NCI-H1436 treated with DMSO at 0.1 percent for 48 hours (cell line): ENCODE results near the gene FAM20A.
"Not testable (repeated sequence)": the region's sequence is repeated elsewhere in the genome, so short reads cannot be mapped to it uniquely, and the experiment has no call there.

Experiments used
- DNase-seq: peaks from one replicate; lab custom pipeline; 2025; lab: John Stamatoyannopoulos, UW

The FAM20A gene

DNA sequence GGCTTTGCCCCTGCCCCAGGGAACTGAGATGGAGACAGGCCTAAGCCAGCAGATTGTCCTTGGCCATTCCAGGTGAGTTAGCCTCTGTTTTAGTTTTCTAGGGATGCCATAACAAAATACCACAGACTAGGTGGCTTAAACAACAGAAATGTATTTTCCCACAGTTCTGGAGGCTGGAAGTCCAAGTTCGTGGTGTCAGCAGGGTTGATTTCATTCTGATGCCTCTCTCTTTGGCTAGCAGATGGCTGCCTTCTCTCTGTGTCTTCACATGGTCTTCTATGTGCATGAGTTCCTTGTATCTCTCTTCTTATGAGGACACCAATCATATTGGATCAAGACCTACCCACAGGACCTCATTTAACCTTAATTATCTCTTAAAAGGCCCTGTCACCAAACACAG, 12.8 kb downstream of the FAM20A start:
- DNase-seq: no peak

GRCh38 chr17:68587847-68588246, 13.3 kb downstream of the FAM20A start:
- DNase-seq: no peak

GRCh38 chr17:68587026-68587425, 14.1 kb downstream of the FAM20A start:
- DNase-seq: no peak

GRCh38 chr17:68585643-68586042, 15.5 kb downstream of the FAM20A start:
- DNase-seq: no peak

GRCh38 chr17:68584581-68585303, 16.4 kb downstream of the FAM20A start:
- no peak for DNase-seq

- DNase-seq: not testable (repeated sequence)
Measured at GRCh38 chr17:68582867-68583266, 18.3 kb downstream of the FAM20A start.

DNA sequence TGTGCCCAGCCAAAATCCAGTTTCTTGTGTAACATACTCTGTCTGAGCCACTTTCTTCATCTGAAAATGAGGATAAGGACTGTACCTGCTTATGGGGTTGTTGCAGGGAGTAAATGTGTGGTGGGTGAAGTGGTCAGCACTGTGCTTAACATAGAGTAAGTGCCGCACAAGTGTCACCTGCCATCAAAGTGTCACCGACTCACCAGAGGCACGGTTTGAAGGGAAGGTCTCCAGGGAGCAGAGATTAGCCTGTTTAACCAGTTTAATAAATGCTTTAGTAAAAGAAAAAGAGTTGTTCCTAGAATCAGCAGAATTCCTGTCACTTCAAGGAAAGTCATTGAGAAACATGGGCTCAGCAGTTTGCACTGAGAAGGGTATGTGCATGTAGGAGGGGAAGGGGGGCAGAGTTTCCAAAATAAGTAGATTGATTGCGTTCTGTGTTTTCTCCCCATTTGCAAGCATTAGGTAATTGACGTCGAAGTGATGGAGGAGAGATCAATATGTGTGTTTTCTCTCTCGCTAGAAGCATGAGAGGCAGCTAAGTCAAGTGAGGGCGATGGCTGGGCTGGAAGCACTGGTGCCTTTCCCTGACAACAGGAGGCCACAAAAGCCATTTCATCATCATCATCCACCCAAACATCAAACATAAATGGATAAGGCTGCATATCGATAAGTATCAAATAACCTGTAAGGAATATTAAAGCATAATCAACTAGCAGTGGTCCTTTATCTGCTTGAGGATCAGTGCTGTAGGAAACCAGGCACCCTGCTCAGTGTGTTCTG, 19.1 kb downstream of the FAM20A start:
- no peak for DNase-seq

DNA sequence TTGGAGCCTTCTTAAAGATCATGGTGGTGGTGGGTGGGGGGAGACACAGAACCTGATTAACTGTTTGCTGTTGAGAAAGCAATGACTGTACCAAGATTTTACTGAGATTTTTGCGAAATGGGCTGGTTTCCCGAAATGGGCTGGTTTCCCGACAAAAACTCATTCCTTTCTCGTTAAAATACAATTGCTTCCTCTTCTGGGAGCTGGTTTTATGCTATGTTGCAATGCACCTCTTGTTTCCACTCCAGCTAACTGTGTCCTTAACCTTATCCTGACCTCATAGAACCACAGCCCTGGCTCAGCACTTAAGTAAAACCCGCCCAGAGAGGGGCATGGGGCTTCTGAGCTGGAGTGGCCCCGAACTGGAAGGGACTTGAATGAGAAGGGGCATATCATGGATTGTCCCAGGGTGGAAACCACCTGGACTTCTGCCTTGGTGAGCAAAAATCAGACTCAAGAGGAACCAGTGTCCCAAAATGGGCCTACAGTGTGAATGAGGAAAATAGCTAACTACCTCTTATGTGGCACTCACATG, 20.9 kb downstream of the FAM20A start:
- DNase-seq: no peak

DNA sequence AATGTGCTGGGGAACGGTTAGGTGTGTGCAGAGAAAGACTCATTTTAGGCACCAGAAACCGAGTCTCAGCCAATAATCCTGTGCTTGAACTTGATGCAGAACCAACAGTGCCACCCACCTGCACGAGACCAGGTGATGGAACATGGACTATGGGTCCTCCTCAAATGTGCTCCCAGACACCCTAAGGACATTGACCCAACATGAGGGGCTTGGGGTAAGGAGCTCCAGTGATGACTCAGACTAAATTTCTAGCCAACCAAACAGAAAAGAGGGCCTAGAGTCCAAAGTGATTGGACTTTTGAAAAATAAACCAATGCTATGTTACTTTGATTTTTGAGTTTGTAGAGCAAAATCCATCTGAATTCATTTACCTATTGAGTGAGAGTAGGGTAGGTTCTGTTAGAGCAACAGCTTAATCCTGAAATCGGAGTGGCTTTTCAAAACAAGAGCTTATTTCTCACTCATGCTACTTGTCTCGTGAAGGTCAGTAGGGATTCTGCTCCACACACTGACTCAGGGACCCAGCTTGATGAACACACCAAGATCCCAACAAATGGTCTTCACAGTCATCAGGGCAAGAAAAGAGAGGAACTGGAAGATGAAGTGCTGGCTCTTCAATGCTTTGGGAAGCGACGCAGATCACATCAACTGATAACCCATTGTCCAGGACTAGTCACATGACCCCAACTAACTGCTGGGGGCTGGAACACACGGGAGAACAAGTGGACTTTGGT, 21.8 kb downstream of the FAM20A start:
- no peak for DNase-seq

- no peak for DNase-seq
Measured at GRCh38 chr17:68578236-68578635, 22.9 kb downstream of the FAM20A start.

- DNase-seq: no peak
Measured at GRCh38 chr17:68577497-68577821, 23.7 kb downstream of the FAM20A start.

- no peak for DNase-seq
Measured at GRCh38 chr17:68576811-68577496, 24.2 kb downstream of the FAM20A start.

- DNase-seq: no peak
Measured at GRCh38 chr17:68576137-68576536, 25.0 kb downstream of the FAM20A start.

DNA sequence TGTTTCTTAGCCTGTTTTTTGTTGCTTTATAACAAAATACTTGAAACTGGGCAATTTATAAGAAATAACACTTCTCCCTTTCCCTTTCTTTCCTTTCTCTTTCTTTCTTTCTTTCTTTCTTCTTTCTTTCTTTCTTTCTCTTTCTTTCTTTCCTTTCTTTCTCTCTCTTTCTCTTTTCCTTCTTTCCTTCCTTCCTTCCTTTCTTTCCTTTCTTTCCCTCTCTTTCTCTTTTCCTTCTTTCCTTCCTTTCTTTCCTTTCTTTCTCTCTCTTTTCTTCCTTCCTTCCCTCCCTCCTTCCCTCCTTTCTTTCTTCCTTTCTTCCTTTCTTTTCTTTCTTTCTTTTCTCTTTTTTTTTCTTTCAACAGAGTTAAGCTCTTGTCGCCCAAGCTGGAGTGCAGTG, 27.8 kb downstream of the FAM20A start:
- DNase-seq: no peak

GRCh38 chr17:68572138-68572842, 28.9 kb downstream of the FAM20A start:
- no peak for DNase-seq

- no peak for DNase-seq
Measured at GRCh38 chr17:68570526-68570925, 30.6 kb downstream of the FAM20A start.

- DNase-seq: no peak
Measured at GRCh38 chr17:68569346-68569745, 31.8 kb downstream of the FAM20A start.

DNA sequence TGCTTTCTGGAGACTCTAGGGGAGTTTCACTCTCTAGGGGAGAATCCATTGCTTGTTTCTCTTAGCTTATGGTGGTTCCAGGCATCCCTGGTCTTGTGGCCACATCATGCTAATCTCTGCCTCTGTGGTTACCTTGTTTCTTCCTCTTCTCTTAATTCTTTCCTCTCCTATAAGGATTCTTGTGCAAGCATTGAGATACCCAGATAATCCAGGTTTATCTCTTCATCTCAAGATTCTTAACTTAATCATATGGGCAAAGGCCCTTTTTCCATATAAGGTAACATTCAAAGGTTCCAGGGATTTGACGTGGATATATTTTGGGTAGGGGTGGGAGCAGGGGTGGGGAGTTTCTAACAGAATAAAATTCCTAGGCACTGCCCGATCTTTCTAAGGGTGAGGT, 32.6 kb downstream of the FAM20A start:
- no peak for DNase-seq

GRCh38 chr17:68567581-68567980, 33.6 kb downstream of the FAM20A start:
- no peak for DNase-seq

DNA sequence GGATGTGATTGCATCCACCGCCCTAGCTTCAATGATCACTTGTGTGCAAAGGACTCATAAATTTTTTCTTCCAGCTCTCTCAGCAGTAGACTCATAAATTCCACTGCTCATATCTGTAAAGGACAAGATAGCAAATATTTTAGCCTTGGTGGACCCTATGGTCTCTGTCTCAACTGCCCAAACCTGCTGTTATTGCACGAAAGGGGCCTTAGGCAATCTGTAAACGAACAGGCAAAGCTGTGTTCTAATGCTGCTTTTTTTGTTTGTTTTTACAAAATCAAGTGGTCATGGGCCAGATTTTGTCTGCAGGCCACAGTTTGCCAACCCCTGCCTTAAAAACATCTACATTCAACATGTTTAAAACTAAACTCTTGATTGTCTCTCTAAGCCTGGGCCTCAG, 34.1 kb downstream of the FAM20A start:
- DNase-seq: no peak

GRCh38 chr17:68566442-68566738, 34.8 kb downstream of the FAM20A start:
- DNase-seq: no peak
